KMS-11 (cell line): Measurements from ENCODE around the gene CRHR1.

ENCODE experiments used
- H2AFZ ChIP-seq: fragments of 200-600 bp; sonication (generic); 2 replicates; pipeline ENCODE4 v1.6.1; 2016; ENCODE audit warnings: antibody characterized with exemption, mixed run types, low read depth
- H3K27ac ChIP-seq: fragments of 200-600 bp; sonication (generic); 2 replicates; pipeline ENCODE4 v1.6.1; 2016; ENCODE audit warnings: mild to moderate bottlenecking, mixed run types
- H3K27me3 ChIP-seq: fragments of 200-600 bp; sonication (generic); 2 replicates; pipeline ENCODE4 v1.6.1; 2017; ENCODE audit warnings: mild to moderate bottlenecking, low read depth, mixed run types, moderate library complexity; ENCODE audit not compliant: insufficient read depth
- H3K36me3 ChIP-seq: fragments of 200-600 bp; sonication (generic); 2 replicates; pipeline ENCODE4 v1.6.1; 2017; ENCODE audit warnings: mild to moderate bottlenecking, mixed run types; ENCODE audit not compliant: insufficient read depth
- H3K4me1 ChIP-seq: fragments of 200-600 bp; sonication (generic); 2 replicates; pipeline ENCODE4 v1.6.1; 2016; ENCODE audit warnings: mild to moderate bottlenecking, low read depth, mixed run types; ENCODE audit not compliant: poor library complexity, severe bottlenecking
- H3K4me2 ChIP-seq: fragments of 200-600 bp; sonication (generic); 2 replicates; pipeline ENCODE4 v1.7.0; 2016; ENCODE audit warnings: mild to moderate bottlenecking, mixed run types
- H3K4me3 ChIP-seq: fragments of 200-600 bp; sonication (generic); IDR thresholded peaks from 2 replicates; pipeline ENCODE4 v1.6.1; 2017; ENCODE audit warnings: low read depth, low read length, mixed read lengths; ENCODE audit not compliant: insufficient read depth
- H3K79me2 ChIP-seq: fragments of 200-600 bp; sonication (generic); 2 replicates; pipeline ENCODE4 v1.6.1; 2016; ENCODE audit warnings: low read depth, mixed run types; ENCODE audit not compliant: insufficient read depth
- H3K9ac ChIP-seq: fragments of 200-600 bp; sonication (generic); 2 replicates; pipeline ENCODE4 v1.6.1; 2016; ENCODE audit warnings: mild to moderate bottlenecking, mixed run types
- H4K20me1 ChIP-seq: fragments of 200-600 bp; sonication (generic); 2 replicates; pipeline ENCODE4 v1.6.1; 2016; ENCODE audit warnings: mild to moderate bottlenecking, mixed run types; ENCODE audit not compliant: insufficient read depth
- CTCF ChIP-seq: fragments of 200-600 bp; sonication (generic); conservative IDR thresholded peaks from 2 replicates; pipeline ENCODE4 v1.6.1; 2017; ENCODE audit warnings: low read depth, mild to moderate bottlenecking, antibody characterized with exemption, low read length, moderate library complexity, mixed read lengths

The CRHR1 gene

GRCh38 chr17:45818041-45818440 is 33.9 kb downstream of the CRHR1 start:
- Histone ChIP-seq H3K4me1 (no peaks in the 10 kb centered on the region), H2AFZ (no peak overlapping the region), H3K4me3 (no peak overlapping the region), H3K36me3 (no peaks in the 10 kb centered on the region), H3K27ac (no peak overlapping the region), H3K9ac (no peak overlapping the region), H3K4me2 (no peak overlapping the region), H3K27me3 (peaks cover 31% of the 10 kb centered on the region), H3K79me2 (no peaks in the 10 kb centered on the region), H4K20me1 (no peaks in the 10 kb centered on the region)
- no peak for TF ChIP-seq CTCF

GRCh38 chr17:45818699-45819098 is 34.6 kb downstream of the CRHR1 start:
- Histone ChIP-seq H3K4me1 (no peaks in the 10 kb centered on the region), H3K27ac (no peak overlapping the region), H3K27me3 (peaks cover 37% of the 10 kb centered on the region), H3K4me2 (no peak overlapping the region), H4K20me1 (no peaks in the 10 kb centered on the region), H3K79me2 (no peaks in the 10 kb centered on the region), H3K36me3 (no peaks in the 10 kb centered on the region), H3K9ac (no peak overlapping the region), H3K4me3 (no peak overlapping the region), H2AFZ (no peak overlapping the region)
- no peak for TF ChIP-seq CTCF

GRCh38 chr17:45819632-45820031 is 35.5 kb downstream of the CRHR1 start:
- Histone ChIP-seq H3K27ac (no peak overlapping the region), H3K27me3 (peaks cover 47% of the 10 kb centered on the region), H3K79me2 (no peaks in the 10 kb centered on the region), H3K9ac (no peak overlapping the region), H3K4me3 (no peak overlapping the region), H2AFZ (no peak overlapping the region), H4K20me1 (no peaks in the 10 kb centered on the region), H3K4me1 (no peaks in the 10 kb centered on the region), H3K4me2 (no peak overlapping the region), H3K36me3 (no peaks in the 10 kb centered on the region)
- TF ChIP-seq CTCF, result no peak

GRCh38 chr17:45820052-45820780 is 36.1 kb downstream of the CRHR1 start:
- no peak overlapping the region for H3K4me2 ChIP-seq

More at GRCh38 chr17:45820052-45820780, 36.1 kb downstream of the CRHR1 start:
- Histone ChIP-seq H4K20me1 (no peaks in the 10 kb centered on the region), H3K4me3 (no peak overlapping the region), H3K27me3 (peaks cover 50% of the 10 kb centered on the region), H3K4me1 (no peaks in the 10 kb centered on the region), H3K79me2 (no peaks in the 10 kb centered on the region), H3K9ac (no peak overlapping the region), H3K27ac (no peak overlapping the region), H3K36me3 (no peaks in the 10 kb centered on the region), H2AFZ (no peak overlapping the region)
- TF ChIP-seq CTCF, result no peak
